K562 (cell line): ENCODE measurements around the gene SLC15A1. TPM values are rescaled to one million over a fixed set of nuclear protein-coding genes. Genes with fewer than 3 reads are reported as not detected.

ENCODE experiments used
- ATAC-seq: fragments of 200-7000 bp; cut with Tn5 transposase; 3 replicates; pipeline ENCODE4 v1.9.1; 2020; ENCODE audit warnings: moderate library complexity
- BruUV-seq: library from RNA; stranded (reverse); fragments of 400-500 nt; replicated peaks from 2 replicates; lab custom pipeline; 2021; lab: Mats Ljungman, UMichigan
- CTCF ChIA-PET: fragments of 300-600 bp; formaldehyde crosslinking; extraction: SDS; loops from one replicate; lab custom pipeline; 2021; ENCODE audit warnings: low intra/inter-chr PET ratio; lab: Yijun Ruan, JAX
- POLR2A ChIA-PET: fragments of 300-600, 350-650 bp; sonication (Branson Sonifier 250); formaldehyde crosslinking; extraction: SDS; loops from one replicate; lab custom pipeline; 2021; ENCODE audit warnings: antibody characterized with exemption, inconsistent platforms; lab: Yijun Ruan, JAX
- DNase-seq, 4 experiments: peaks; one replicate each; pipeline versions ENCODE4 v3.0.0 to v3.0.0-alpha.2; 2011 to 2018; ENCODE audit warnings: low spot score in 3 of 4, mixed read lengths in 3 of 4; ENCODE audit errors: extremely low read depth in 1 of 4
- FAIRE-seq: peaks from 2 replicates; lab custom pipeline; 2011; peaks lifted over from hg19 to GRCh38; lab: Jason Lieb, UNC
- H2AFZ ChIP-seq: 2 replicates; pipeline ENCODE4 v1.6.0; 2011; ENCODE audit warnings: low read depth, low read length, control low read depth, inconsistent platforms
- H3K27ac ChIP-seq: fragments of 200-600 bp; 3 replicates; pipeline ENCODE4 v1.8.0; 2011; ENCODE audit warnings: low read depth, mild to moderate bottlenecking, control low read depth, inconsistent platforms, low read length, moderate library complexity, mixed read lengths; ENCODE audit errors: extremely low read depth
- H3K27me3 ChIP-seq, 2 experiments: fragments of 300-600 bp in 1 of 2; 2 replicates in 1 of 2; 3 replicates in 1 of 2; pipeline versions ENCODE4 v1.6.0 to v1.8.0; 2011; ENCODE audit warnings: inconsistent platforms in 2 of 2, low read length in 2 of 2, mild to moderate bottlenecking in 1 of 2, mixed read lengths in 1 of 2, moderate library complexity in 1 of 2; ENCODE audit not compliant: control insufficient read depth in 2 of 2, insufficient read depth in 2 of 2
- H3K36me3 ChIP-seq: fragments of 300-600 bp; 3 replicates; pipeline ENCODE4 v1.8.0; 2011; ENCODE audit warnings: mild to moderate bottlenecking, low read length, inconsistent platforms; ENCODE audit not compliant: control insufficient read depth, insufficient read depth
- H3K4me1 ChIP-seq, 2 experiments: fragments of 200-600 bp in 1 of 2; replicated peaks in 1 of 2; 2 replicates in 1 of 2; 3 replicates in 1 of 2; pipeline versions ENCODE4 v1.5.1 to v1.8.0; 2011; ENCODE audit warnings: inconsistent platforms in 2 of 2, low read length in 2 of 2, mild to moderate bottlenecking in 1 of 2, mixed read lengths in 1 of 2, moderate library complexity in 1 of 2; ENCODE audit not compliant: control insufficient read depth in 2 of 2, insufficient read depth in 2 of 2
- H3K4me2 ChIP-seq: 2 replicates; pipeline ENCODE4 v1.6.1; 2011; ENCODE audit warnings: low read length, control low read depth, inconsistent platforms, mixed read lengths; ENCODE audit not compliant: insufficient read depth
- H3K4me3 ChIP-seq: fragments of 200-600 bp; sonication (generic), shearing (Covaris generic); 2 replicates; pipeline ENCODE4 v1.5.1; 2016; ENCODE audit warnings: control low read depth, inconsistent platforms
- H3K79me2 ChIP-seq: fragments of 200-600 bp; 3 replicates; pipeline ENCODE4 v1.8.0; 2011; ENCODE audit warnings: low read length, inconsistent platforms; ENCODE audit not compliant: control insufficient read depth, insufficient read depth
- H3K9ac ChIP-seq, 2 experiments: 2 replicates each; pipeline versions ENCODE4 v1.6.0 to v1.6.1; 2011; ENCODE audit warnings: low read depth in 2 of 2, low read length in 2 of 2, control low read depth in 1 of 2, inconsistent platforms in 1 of 2, mild to moderate bottlenecking in 1 of 2, mixed read lengths in 1 of 2; ENCODE audit not compliant: insufficient read depth in 1 of 2
- H3K9me1 ChIP-seq: one replicate; pipeline ENCODE4 v1.6.0; 2011; ENCODE audit warnings: inconsistent platforms, mild to moderate bottlenecking, low read length, moderate library complexity; ENCODE audit not compliant: control insufficient read depth, insufficient read depth
- H3K9me3 ChIP-seq: replicated peaks from 2 replicates; pipeline ENCODE4 v1.5.1; 2011; ENCODE audit warnings: low read depth, low read length, inconsistent platforms; ENCODE audit not compliant: control insufficient read depth, insufficient read depth
- H4K20me1 ChIP-seq: replicated peaks from 2 replicates; pipeline ENCODE4 v1.6.1; 2011; ENCODE audit warnings: low read length, inconsistent platforms, mixed read lengths; ENCODE audit not compliant: control insufficient read depth, insufficient read depth
- ARHGAP35 ChIP-seq: fragments of 450-650 bp; IDR thresholded peaks from 2 replicates; pipeline ENCODE4 v1.6.1; 2018; ENCODE audit not compliant: partially characterized antibody
- ARID3B ChIP-seq: fragments of 250-450 bp; sonication (Bioruptor Pico); IDR thresholded peaks from 2 replicates; pipeline ENCODE4 v1.4.0; 2020; ENCODE audit warnings: borderline replicate concordance
- CBX2 ChIP-seq: fragments of 200-600 bp; sonication (generic); IDR thresholded peaks from one replicate; pipeline ENCODE4 v1.6.1; 2012; ENCODE audit warnings: mild to moderate bottlenecking, low read length, inconsistent platforms; ENCODE audit not compliant: insufficient read depth, poor library complexity, severe bottlenecking
- KLF1 ChIP-seq: fragments of 450-650 bp; IDR thresholded peaks from 2 replicates; pipeline ENCODE4 v1.6.1; 2016; ENCODE audit warnings: missing genetic modification characterization, missing compliant biosample characterization
- MLLT1 ChIP-seq, 2 experiments: fragments of 450-650 bp; IDR thresholded peaks; 2 replicates each; pipeline ENCODE4 v1.6.1; 2016
- PML ChIP-seq: IDR thresholded peaks from 2 replicates; pipeline ENCODE4 v1.6.1; 2012; ENCODE audit warnings: low read length, inconsistent platforms
- RFX7 ChIP-seq: fragments of 250-450 bp; sonication (Bioruptor Pico); IDR thresholded peaks from 2 replicates; pipeline ENCODE4 v1.5.1; 2021; ENCODE audit warnings: mild to moderate bottlenecking
- RHOXF2B ChIP-seq: fragments of 250-450 bp; sonication (Bioruptor Pico); conservative IDR thresholded peaks from 2 replicates; pipeline ENCODE4 v1.5.1; 2021
- RUNX1 ChIP-seq: sonication (generic); IDR thresholded peaks from 2 replicates; pipeline ENCODE4 v1.6.1; 2016; ENCODE audit warnings: antibody characterized with exemption, low read depth
- SETDB1 ChIP-seq: IDR thresholded peaks from one replicate; pipeline ENCODE4 v1.6.1; 2012; ENCODE audit warnings: low read length, control low read depth, inconsistent platforms
- SNIP1 ChIP-seq: fragments of 450-650 bp; IDR thresholded peaks from 2 replicates; pipeline ENCODE4 v1.7.1; 2017; ENCODE audit warnings: low read depth, mild to moderate bottlenecking
- XRCC3 ChIP-seq: fragments of 450-650 bp; IDR thresholded peaks from 2 replicates; pipeline ENCODE4 v1.6.1; 2017; ENCODE audit warnings: mild to moderate bottlenecking, moderate library complexity
- ZNF146 ChIP-seq: IDR thresholded peaks from one replicate; pipeline ENCODE4 v1.6.1; 2018; ENCODE audit warnings: missing compliant biosample characterization; ENCODE audit not compliant: unreplicated experiment
- ZNF507 ChIP-seq: conservative IDR thresholded peaks from 2 replicates; pipeline ENCODE4 v1.6.1; 2017; ENCODE audit warnings: missing genetic modification characterization, missing compliant biosample characterization
- ZNF717 ChIP-seq: fragments of 250-450 bp; sonication (Bioruptor Pico); IDR thresholded peaks from 2 replicates; pipeline ENCODE4 v1.5.0; 2021
- WGBS: fragments of 100-300 bp; shearing (Covaris generic); methylation state at CpG from one replicate; pipeline ENCODE4 v1.1.6; 2016; ENCODE audit warnings: low coverage, mixed read lengths; ENCODE audit not compliant: insufficient coverage; ENCODE audit errors: missing lambda C conversion rate; 5-methylcytosine and 5-hydroxymethylcytosine counted together
- in situ Hi-C: fragments of 300-500 bp; cut with MboI; formaldehyde crosslinking; loops from 4 replicates; pipeline ENCODE4 v1.15.0; 2018; ENCODE audit warnings: inconsistent platforms, mixed read lengths
- intact Hi-C: fragments of 100-400 bp; cut with micrococcal nuclease; formaldehyde crosslinking; loops from 2 replicates; pipeline ENCODE4 v1.14.2; 2022
- polyA plus RNA-seq, 8 experiments: library from polyadenylated mRNA; depleted of rRNA in 4 of 8; stranded (reverse) in 5 of 8; unstranded in 3 of 8; fragments of >200 nt; fragmentation: Nextera tagmentation in 2 of 8; fragmentation: Illumina TruSeq in 1 of 8; extraction: Ambion mirVana in 2 of 8; extraction: Trizol in 1 of 8; gene quantifications; 2 replicates each; pipeline versions ENCODE4 v1.2.1 to v1.2.3, GENCODE V29; 2011 to 2014; ENCODE audit warnings: inconsistent platforms in 1 of 8, missing spikeins in 1 of 8
- total RNA-seq, 7 experiments: library from RNA; depleted of rRNA in 6 of 7; stranded (reverse); fragments of >200 nt in 6 of 7; fragmentation: Illumina TruSeq in 2 of 7; extraction: Trizol in 2 of 7; gene quantifications; 2 replicates each; pipeline versions ENCODE4 v1.2.1 to v1.2.3, GENCODE V29; 2011 to 2021; ENCODE audit warnings: low replicate concordance in 1 of 7

The SLC15A1 gene
- total and polyA plus RNA-seq, 9 of the 15 experiments (the other 6 are each of a cell fraction or from before 2014, with no cell fraction given): not detected

- POLR2A ChIA-PET: no interaction called here
- FAIRE-seq: no peak
Observed at GRCh38 chr13:98738993-98739392, 13.5 kb downstream of the SLC15A1 start.

GRCh38 chr13:98738213-98738612, 14.3 kb downstream of the SLC15A1 start:
- H4K20me1 ChIP-seq: no peaks in the 10 kb centered on the region

More at GRCh38 chr13:98738993-98739392, 13.5 kb downstream of the SLC15A1 start:
- CTCF ChIA-PET: no interaction called here
- Histone ChIP-seq H3K4me3 (no peak overlapping the region), H2AFZ (no peak overlapping the region), H3K9ac (no peak overlapping the region), H3K79me2 (no peaks in the 10 kb centered on the region), H3K27me3 (peaks cover 0 to 22% of the 10 kb centered on the region in 2 experiments; a peak in 2 of 5 replicates), H3K4me1 (peaks cover 0 to 4% of the 10 kb centered on the region in 2 experiments; a peak in 1 of 5 replicates), H3K27ac (no peak overlapping the region), H3K36me3 (no peaks in the 10 kb centered on the region), H3K9me3 (no peaks in the 10 kb centered on the region), H4K20me1 (no peaks in the 10 kb centered on the region), H3K9me1 (no peaks in the 10 kb centered on the region), H3K4me2 (no peak overlapping the region)
- TF ChIP-seq ZNF507 (tag) (no peak), RFX7 (CRISPR knock-in tag) (no peak), RHOXF2B (CRISPR knock-in tag) (no peak), PML (no peak), RUNX1 (no peak)
- BruUV-seq: no TSS peak
- WGBS: 0% methylated on average over 1 of the region's 1 CpG
- in situ Hi-C loops: no loop called here
- DNase-seq (no peak), ATAC-seq (no peak)
- intact Hi-C loops: no loop called here

More at GRCh38 chr13:98738213-98738612, 14.3 kb downstream of the SLC15A1 start:
- no peak overlapping the region for H3K9ac ChIP-seq
- BruUV-seq: no TSS peak
- intact Hi-C loops (no loop called here), in situ Hi-C loops (no loop called here)
- TF ChIP-seq SETDB1: no peak
- no peak for TF ChIP-seq ARID3B (CRISPR knock-in tag)
- no peak for TF ChIP-seq MLLT1 (IDR thresholded peaks at IDR 0.05)
- no peak for TF ChIP-seq ARHGAP35
- TF ChIP-seq CBX2: no peak
- TF ChIP-seq ZNF717: no peak
- no peak for TF ChIP-seq XRCC3
- TF ChIP-seq ZNF146 (CRISPR knock-in tag): no peak
- no peak for TF ChIP-seq SNIP1
- TF ChIP-seq KLF1 (tag): no peak
- no peak overlapping the region for H3K27ac ChIP-seq
- H3K9me1 ChIP-seq: no peaks in the 10 kb centered on the region
- ChIA-PET CTCF (no interaction called here), POLR2A (no interaction called here)
- H3K4me3 ChIP-seq: no peak overlapping the region
- FAIRE-seq (no peak), ATAC-seq (no peak), DNase-seq (no peak)
- H3K4me2 ChIP-seq: no peak overlapping the region
- no peaks in the 10 kb centered on the region for H3K79me2 ChIP-seq
- peaks cover 0 to 22% of the 10 kb centered on the region in 2 experiments; a peak in 2 of 5 replicates for H3K27me3 ChIP-seq
- H3K9me3 ChIP-seq: no peaks in the 10 kb centered on the region
- H3K36me3 ChIP-seq: no peaks in the 10 kb centered on the region
- peaks cover 0 to 4% of the 10 kb centered on the region in 2 experiments; a peak in 1 of 5 replicates for H3K4me1 ChIP-seq
- no peak overlapping the region for H2AFZ ChIP-seq
